ENCODE data around the gene MROH2A.

DNA sequence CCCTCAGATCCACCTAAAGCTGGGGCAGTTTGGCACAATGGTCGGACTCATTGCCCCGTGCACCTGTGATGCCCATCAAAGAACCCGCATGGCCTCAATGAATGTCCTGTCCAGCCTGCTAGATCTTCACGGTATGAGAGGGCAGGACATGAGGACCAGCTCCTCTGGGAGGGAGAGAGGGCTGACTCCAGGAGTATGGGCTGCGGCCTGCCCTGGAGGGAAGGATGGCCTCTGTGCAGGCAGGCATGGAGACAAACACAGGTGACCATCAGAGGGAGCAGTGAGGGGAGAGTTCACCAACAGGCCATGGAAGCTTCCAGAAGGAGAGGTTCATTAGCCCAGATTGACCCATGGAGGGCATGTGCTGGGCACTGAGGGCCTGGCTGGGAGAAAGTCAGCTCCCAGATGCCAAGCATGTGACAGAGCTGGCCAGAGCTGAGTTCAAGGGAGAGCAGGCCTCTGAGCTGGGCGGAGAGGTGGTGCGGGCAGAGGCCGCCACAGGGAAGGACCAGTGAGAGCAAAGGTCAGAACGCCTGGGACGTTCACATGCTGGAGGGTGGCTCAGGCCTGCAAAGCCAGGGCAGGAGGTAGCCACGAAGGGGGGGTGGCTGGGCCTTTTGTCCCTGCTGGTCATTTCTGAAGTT is 40.0 kb downstream of the MROH2A start:
- TF ChIP-seq SETDB1 (IDR thresholded peaks at IDR 0.05; ENCODE audit: insufficient read length, low read length) (no peak), CTCF (tag by site-specific recombination; IDR thresholded peaks at IDR 0.05) (no peak), ZNF596 (tag by site-specific recombination; IDR thresholded peaks at IDR 0.05) (no peak), ZIC2 (tag by site-specific recombination; IDR thresholded peaks at IDR 0.05) (no peak), ZNF324 (tag by site-specific recombination; IDR thresholded peaks at IDR 0.05) (no peak), SALL2 (tag by site-specific recombination; IDR thresholded peaks at IDR 0.05; ENCODE audit: borderline replicate concordance) (no peak), ZNF660 (tag by site-specific recombination; IDR thresholded peaks at IDR 0.05) (no peak), YY2 (tag by site-specific recombination; IDR thresholded peaks at IDR 0.05) (no peak), ZNF19 (tag by site-specific recombination; IDR thresholded peaks at IDR 0.05; ENCODE audit: low read depth) (no peak), ZFP41 (tag by site-specific recombination; IDR thresholded peaks at IDR 0.05; ENCODE audit: borderline replicate concordance) (no peak), ZNF302 (tag by site-specific recombination; IDR thresholded peaks at IDR 0.05; ENCODE audit: low read depth) (no peak), ZBTB6 (tag by site-specific recombination; IDR thresholded peaks at IDR 0.05) (no peak), ZBTB11 (tag by site-specific recombination; conservative IDR thresholded peaks at IDR 0.05; ENCODE audit: low read depth) (no peak)
- TF ChIP-seq, protein P1, sequence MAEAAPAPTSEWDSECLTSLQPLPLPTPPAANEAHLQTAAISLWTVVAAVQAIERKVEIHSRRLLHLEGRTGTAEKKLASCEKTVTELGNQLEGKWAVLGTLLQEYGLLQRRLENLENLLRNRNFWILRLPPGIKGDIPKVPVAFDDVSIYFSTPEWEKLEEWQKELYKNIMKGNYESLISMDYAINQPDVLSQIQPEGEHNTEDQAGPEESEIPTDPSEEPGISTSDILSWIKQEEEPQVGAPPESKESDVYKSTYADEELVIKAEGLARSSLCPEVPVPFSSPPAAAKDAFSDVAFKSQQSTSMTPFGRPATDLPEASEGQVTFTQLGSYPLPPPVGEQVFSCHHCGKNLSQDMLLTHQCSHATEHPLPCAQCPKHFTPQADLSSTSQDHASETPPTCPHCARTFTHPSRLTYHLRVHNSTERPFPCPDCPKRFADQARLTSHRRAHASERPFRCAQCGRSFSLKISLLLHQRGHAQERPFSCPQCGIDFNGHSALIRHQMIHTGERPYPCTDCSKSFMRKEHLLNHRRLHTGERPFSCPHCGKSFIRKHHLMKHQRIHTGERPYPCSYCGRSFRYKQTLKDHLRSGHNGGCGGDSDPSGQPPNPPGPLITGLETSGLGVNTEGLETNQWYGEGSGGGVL (tag by site-specific recombination; IDR thresholded peaks at IDR 0.05), result no peak

Data from HEK293 (cell line).